ENCODE data around the gene AFDN.

Gene AFDN

GRCh38 chr6:167953551-167953950 lies 126.8 kb downstream of the AFDN start:
- no peak for TF ChIP-seq CTCF (IDR thresholded peaks at IDR 0.05; ENCODE audit: control insufficient read depth, extremely low read depth, insufficient read depth)
- H3K4me3 ChIP-seq (ENCODE audit: low read depth, low read length) = no peak overlapping the region
- no peak for DNase-seq (ENCODE audit: low read depth)

GRCh38 chr6:167954151-167954550 lies 127.4 kb downstream of the AFDN start:
- H3K4me3 ChIP-seq (ENCODE audit: low read depth, low read length) = no peak overlapping the region
- no peak for DNase-seq (ENCODE audit: low read depth)
- no peak for TF ChIP-seq CTCF (IDR thresholded peaks at IDR 0.05; ENCODE audit: control insufficient read depth, extremely low read depth, insufficient read depth)

GRCh38 chr6:167956491-167956890 lies 129.8 kb downstream of the AFDN start:
- H3K4me3 ChIP-seq (ENCODE audit: low read depth, low read length) = no peak overlapping the region

GRCh38 chr6:167956983-167957492 lies 130.3 kb downstream of the AFDN start:
- TF ChIP-seq CTCF (IDR thresholded peaks at IDR 0.05; ENCODE audit: control insufficient read depth, extremely low read depth, insufficient read depth) = no peak
- DNase-seq (ENCODE audit: low read depth) = no peak
- no peak overlapping the region for H3K4me3 ChIP-seq (ENCODE audit: low read depth, low read length)

More at GRCh38 chr6:167956491-167956890, 129.8 kb downstream of the AFDN start:
- no peak for TF ChIP-seq CTCF (IDR thresholded peaks at IDR 0.05; ENCODE audit: control insufficient read depth, extremely low read depth, insufficient read depth)
- DNase-seq (ENCODE audit: low read depth) = no peak

GRCh38 chr6:167957626-167958025 lies 130.9 kb downstream of the AFDN start:
- no peak overlapping the region for H3K4me3 ChIP-seq (ENCODE audit: low read depth, low read length)
- no peak for TF ChIP-seq CTCF (IDR thresholded peaks at IDR 0.05; ENCODE audit: control insufficient read depth, extremely low read depth, insufficient read depth)
- DNase-seq (ENCODE audit: low read depth) = no peak

GRCh38 chr6:167960579-167960978 lies 133.9 kb downstream of the AFDN start:
- H3K4me3 ChIP-seq (ENCODE audit: low read depth, low read length) = no peak overlapping the region
- DNase-seq (ENCODE audit: low read depth) = no peak
- TF ChIP-seq CTCF (IDR thresholded peaks at IDR 0.05; ENCODE audit: control insufficient read depth, extremely low read depth, insufficient read depth) = no peak

- DNase-seq (ENCODE audit: low read depth) = no peak
- TF ChIP-seq CTCF (IDR thresholded peaks at IDR 0.05; ENCODE audit: control insufficient read depth, extremely low read depth, insufficient read depth) = no peak
- H3K4me3 ChIP-seq (ENCODE audit: low read depth, low read length) = no peak overlapping the region
Observed at GRCh38 chr6:167962711-167963110, 136.0 kb downstream of the AFDN start.
